Peyer's patch (tissue), 4 donors: ENCODE results near the gene MRPL46.

Experiments used
- POLR2A ChIP-seq, 2 donors: fragments of 450-650 bp; IDR thresholded peaks; one replicate each; pipeline ENCODE4 v1.5.1; 2017; ENCODE audit warnings: antibody characterized with exemption in 2 of 2, mild to moderate bottlenecking in 2 of 2, moderate library complexity in 2 of 2
- TF ChIP-seq, protein P1 (sequence below), 6 experiments: fragments of 450-650 bp in 4 of 6; fragments of 200-600 bp in 2 of 6; sonication (generic) in 1 of 6; IDR thresholded peaks; one replicate each; pipeline ENCODE4 v1.5.1; 2017 to 2019; ENCODE audit warnings: antibody characterized with exemption in 6 of 6, mild to moderate bottlenecking in 3 of 6, moderate library complexity in 1 of 6

DNA sequence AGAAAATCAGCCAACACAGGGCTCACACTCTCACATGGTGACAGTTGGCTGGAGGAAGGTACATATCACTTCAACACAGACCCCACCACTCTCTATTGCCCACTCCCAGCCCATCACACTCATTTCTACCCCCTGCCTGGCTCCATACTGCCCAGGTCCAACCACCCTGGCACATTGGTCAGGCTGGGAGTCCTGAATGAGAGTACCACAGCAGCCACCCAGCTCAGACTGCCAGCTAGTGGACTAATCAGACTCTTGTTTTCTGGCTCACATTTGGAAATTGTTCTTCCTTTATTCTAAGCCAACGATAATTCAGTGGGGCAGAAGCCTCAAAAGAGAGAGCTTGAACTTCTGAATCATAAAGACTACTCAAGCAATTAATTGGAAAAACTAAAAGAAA, 20.0 kb downstream of the MRPL46 start:
- no peak for TF ChIP-seq POLR2A (IDR thresholded peaks at IDR 0.05)
- TF ChIP-seq, protein P1, sequence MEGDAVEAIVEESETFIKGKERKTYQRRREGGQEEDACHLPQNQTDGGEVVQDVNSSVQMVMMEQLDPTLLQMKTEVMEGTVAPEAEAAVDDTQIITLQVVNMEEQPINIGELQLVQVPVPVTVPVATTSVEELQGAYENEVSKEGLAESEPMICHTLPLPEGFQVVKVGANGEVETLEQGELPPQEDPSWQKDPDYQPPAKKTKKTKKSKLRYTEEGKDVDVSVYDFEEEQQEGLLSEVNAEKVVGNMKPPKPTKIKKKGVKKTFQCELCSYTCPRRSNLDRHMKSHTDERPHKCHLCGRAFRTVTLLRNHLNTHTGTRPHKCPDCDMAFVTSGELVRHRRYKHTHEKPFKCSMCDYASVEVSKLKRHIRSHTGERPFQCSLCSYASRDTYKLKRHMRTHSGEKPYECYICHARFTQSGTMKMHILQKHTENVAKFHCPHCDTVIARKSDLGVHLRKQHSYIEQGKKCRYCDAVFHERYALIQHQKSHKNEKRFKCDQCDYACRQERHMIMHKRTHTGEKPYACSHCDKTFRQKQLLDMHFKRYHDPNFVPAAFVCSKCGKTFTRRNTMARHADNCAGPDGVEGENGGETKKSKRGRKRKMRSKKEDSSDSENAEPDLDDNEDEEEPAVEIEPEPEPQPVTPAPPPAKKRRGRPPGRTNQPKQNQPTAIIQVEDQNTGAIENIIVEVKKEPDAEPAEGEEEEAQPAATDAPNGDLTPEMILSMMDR (IDR thresholded peaks at IDR 0.05) = no peak
